ENCODE data around the gene TLR3. TPM values are rescaled to one million over a fixed set of nuclear protein-coding genes. Genes with fewer than 3 reads are reported as not detected.

Gene TLR3
- total RNA-seq, 1 experiment from 2014 or later, result 9.7 TPM

DNA sequence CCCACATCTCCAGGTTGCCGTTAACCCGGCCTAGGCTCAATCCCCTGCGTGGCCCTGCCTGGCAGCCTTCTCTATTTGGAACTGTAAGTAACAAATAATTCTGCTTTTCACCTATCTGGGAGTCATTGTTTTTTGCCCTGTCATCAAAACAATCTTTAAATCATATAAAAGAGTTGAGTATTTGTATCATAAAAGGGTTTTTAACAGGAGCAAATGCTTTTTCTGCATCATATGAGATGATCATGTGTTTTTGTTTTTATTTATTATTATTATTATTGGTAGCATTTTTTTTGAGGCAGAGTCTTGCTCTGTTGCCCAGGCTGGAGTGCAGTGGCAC, 10.0 kb upstream of the TLR3 start:
- H3K9me3 ChIP-seq (ENCODE audit: low read length), result no peaks in the 10 kb centered on the region
- H3K27me3 ChIP-seq (ENCODE audit: low read length), result no peaks in the 10 kb centered on the region
- no peaks in the 10 kb centered on the region for H4K20me1 ChIP-seq (ENCODE audit: insufficient read depth, low read depth, low read length)
- H3K9me2 ChIP-seq (replicated peaks; ENCODE audit: insufficient read depth, low read length), result no peaks in the 10 kb centered on the region
- 0 out of 2 replicates have a peak, but pooled peaks cover 2% of the 10 kb centered on the region for H3K79me2 ChIP-seq (ENCODE audit: low read length)
- H3K36me3 ChIP-seq (ENCODE audit: insufficient read depth, low read length), result no peaks in the 10 kb centered on the region
- no peak overlapping the region; the same call in 1 of the 2 replicates for H2AFZ ChIP-seq (ENCODE audit: low read length)
- peak overlapping the region; percentile 77 for H3K4me2 ChIP-seq (ENCODE audit: low read depth, low read length, poor library complexity, severe bottlenecking)
- peaks cover 40% of the 10 kb centered on the region for H3K4me1 ChIP-seq (ENCODE audit: low read length)
- peak overlapping the region; percentile 57 for H3K27ac ChIP-seq (ENCODE audit: low read length)
- H3K4me3 ChIP-seq (ENCODE audit: low read length), result peak overlapping the region; percentile 66
- H3K9ac ChIP-seq (ENCODE audit: low read length), result peak overlapping the region; percentile 58
- no peak for DNase-seq

- Histone ChIP-seq H3K9ac (ENCODE audit: low read length) (no peak overlapping the region), H3K9me3 (ENCODE audit: low read length) (no peaks in the 10 kb centered on the region), H2AFZ (ENCODE audit: low read length) (no peak overlapping the region), H3K4me3 (ENCODE audit: low read length) (no peak overlapping the region), H3K9me2 (replicated peaks; ENCODE audit: insufficient read depth, low read length) (no peaks in the 10 kb centered on the region), H3K4me2 (ENCODE audit: low read depth, low read length, poor library complexity, severe bottlenecking) (no peak overlapping the region), H3K27me3 (ENCODE audit: low read length) (no peaks in the 10 kb centered on the region), H4K20me1 (ENCODE audit: insufficient read depth, low read depth, low read length) (no peaks in the 10 kb centered on the region), H3K4me1 (ENCODE audit: low read length) (peaks cover 44% of the 10 kb centered on the region), H3K36me3 (ENCODE audit: insufficient read depth, low read length) (no peaks in the 10 kb centered on the region), H3K79me2 (ENCODE audit: low read length) (0 out of 2 replicates have a peak, but pooled peaks cover 2% of the 10 kb centered on the region), H3K27ac (ENCODE audit: low read length) (no peak overlapping the region)
- DNase-seq, result no peak
Measured at GRCh38 chr4:186061921-186062320, 7.0 kb upstream of the TLR3 start.

DNA sequence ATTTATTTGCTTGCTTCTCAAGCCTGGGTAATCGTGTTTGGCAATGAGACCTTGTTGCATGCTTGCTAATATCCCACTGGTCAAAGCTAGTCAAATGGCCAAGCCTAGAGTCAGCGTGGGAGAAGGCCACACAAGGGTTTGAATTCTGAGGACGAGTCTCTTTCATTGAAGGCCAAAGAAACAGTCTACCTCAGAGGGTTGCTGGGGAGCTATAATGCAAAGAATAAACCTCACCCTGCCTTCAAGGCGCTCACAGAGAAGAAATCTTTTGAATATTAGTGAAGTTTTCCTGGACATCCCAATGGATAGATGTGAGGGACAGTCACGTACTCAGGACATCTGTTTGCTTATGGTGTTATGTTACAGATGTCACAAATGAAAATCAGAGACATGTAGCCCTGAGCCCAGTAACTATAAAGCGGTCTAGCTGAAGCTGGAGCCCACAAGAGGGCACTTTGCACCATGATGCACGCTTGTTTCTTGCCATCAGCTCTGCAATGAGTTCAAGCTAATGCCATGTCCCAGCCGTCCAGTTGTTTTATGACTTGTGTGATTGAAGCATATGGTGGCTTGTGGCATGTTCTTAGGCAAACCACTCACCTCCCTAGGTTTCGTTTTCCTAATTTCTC, 1.1 kb upstream of the TLR3 start:
- no peak overlapping the region for H3K4me3 ChIP-seq (ENCODE audit: low read length)
- H3K4me2 ChIP-seq (ENCODE audit: low read depth, low read length, poor library complexity, severe bottlenecking), result peak overlapping the region; percentile 66
- peak; percentile 73 for DNase-seq

DNA sequence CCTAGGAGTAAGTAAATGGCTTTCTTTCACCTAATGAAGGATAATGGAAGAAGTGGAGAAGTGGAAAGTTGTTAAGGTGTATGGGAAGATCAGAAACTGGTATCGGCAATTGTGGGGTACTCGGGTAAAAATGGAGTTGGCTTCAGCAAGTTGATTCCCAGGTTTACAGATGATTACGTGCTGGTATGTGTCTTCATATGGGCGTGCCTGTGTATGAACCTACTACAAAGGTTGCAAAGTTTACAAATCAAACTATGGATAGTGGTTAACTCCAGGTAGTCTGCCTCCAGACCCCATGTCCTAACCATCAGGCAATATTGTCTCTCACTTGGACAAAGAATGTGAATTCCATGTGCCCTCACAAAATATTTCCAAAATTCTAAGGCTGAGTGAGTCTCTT, 773 bp downstream of the TLR3 start:
- Histone ChIP-seq H3K9me2 (replicated peaks; ENCODE audit: insufficient read depth, low read length) (no peaks in the 10 kb centered on the region), H4K20me1 (ENCODE audit: insufficient read depth, low read depth, low read length) (no peaks in the 10 kb centered on the region), H3K27ac (ENCODE audit: low read length) (no peak overlapping the region), H3K79me2 (ENCODE audit: low read length) (no peaks in the 10 kb centered on the region), H3K4me2 (ENCODE audit: low read depth, low read length, poor library complexity, severe bottlenecking) (peak overlapping the region; percentile 66), H3K27me3 (ENCODE audit: low read length) (no peaks in the 10 kb centered on the region), H3K9ac (ENCODE audit: low read length) (no peak overlapping the region), H2AFZ (ENCODE audit: low read length) (no peak overlapping the region), H3K36me3 (ENCODE audit: insufficient read depth, low read length) (no peaks in the 10 kb centered on the region), H3K4me3 (ENCODE audit: low read length) (no peak overlapping the region), H3K9me3 (ENCODE audit: low read length) (no peaks in the 10 kb centered on the region), H3K4me1 (ENCODE audit: low read length) (peaks cover 35% of the 10 kb centered on the region)
- DNase-seq, result no peak

More for the DNA sequence above, 1.1 kb upstream of the TLR3 start:
- Histone ChIP-seq H2AFZ (ENCODE audit: low read length) (no peak overlapping the region), H3K4me1 (ENCODE audit: low read length) (peaks cover 35% of the 10 kb centered on the region), H3K9me2 (replicated peaks; ENCODE audit: insufficient read depth, low read length) (no peaks in the 10 kb centered on the region), H3K9ac (ENCODE audit: low read length) (no peak overlapping the region), H3K27ac (ENCODE audit: low read length) (no peak overlapping the region), H4K20me1 (ENCODE audit: insufficient read depth, low read depth, low read length) (no peaks in the 10 kb centered on the region), H3K9me3 (ENCODE audit: low read length) (no peaks in the 10 kb centered on the region), H3K27me3 (ENCODE audit: low read length) (no peaks in the 10 kb centered on the region), H3K79me2 (ENCODE audit: low read length) (no peaks in the 10 kb centered on the region), H3K36me3 (ENCODE audit: insufficient read depth, low read length) (no peaks in the 10 kb centered on the region)

DNA sequence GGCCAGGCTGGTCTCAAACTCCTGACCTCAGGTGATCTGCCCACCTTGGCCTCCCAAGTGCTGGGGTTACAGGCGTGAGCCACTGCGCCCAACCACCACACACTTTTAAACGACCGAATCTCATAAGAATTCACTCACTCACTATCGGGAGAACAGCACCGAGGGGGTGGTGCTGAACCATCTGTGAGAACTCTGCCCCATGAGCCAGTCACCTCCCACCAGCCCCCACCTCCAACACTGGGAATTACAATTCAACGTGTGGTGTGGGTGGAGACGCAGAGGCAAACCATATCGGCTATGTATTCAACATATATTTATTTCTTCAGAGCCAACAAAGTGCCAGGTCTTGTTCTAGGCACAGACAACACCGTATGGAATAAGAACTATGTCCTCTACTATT, 3.6 kb downstream of the TLR3 start:
- no peak overlapping the region for H3K4me3 ChIP-seq (ENCODE audit: low read length)
- H3K27ac ChIP-seq (ENCODE audit: low read length), result no peak overlapping the region
- H3K27me3 ChIP-seq (ENCODE audit: low read length), result no peaks in the 10 kb centered on the region
- no peaks in the 10 kb centered on the region for H4K20me1 ChIP-seq (ENCODE audit: insufficient read depth, low read depth, low read length)
- H3K4me2 ChIP-seq (ENCODE audit: low read depth, low read length, poor library complexity, severe bottlenecking), result no peak overlapping the region
- H2AFZ ChIP-seq (ENCODE audit: low read length), result no peak overlapping the region
- no peaks in the 10 kb centered on the region for H3K9me3 ChIP-seq (ENCODE audit: low read length)
- no peak overlapping the region for H3K9ac ChIP-seq (ENCODE audit: low read length)
- peaks cover 25% of the 10 kb centered on the region for H3K4me1 ChIP-seq (ENCODE audit: low read length)
- H3K36me3 ChIP-seq (ENCODE audit: insufficient read depth, low read length), result no peaks in the 10 kb centered on the region
- no peaks in the 10 kb centered on the region for H3K79me2 ChIP-seq (ENCODE audit: low read length)
- DNase-seq, result no peak
- no peaks in the 10 kb centered on the region for H3K9me2 ChIP-seq (replicated peaks; ENCODE audit: insufficient read depth, low read length)

DNA sequence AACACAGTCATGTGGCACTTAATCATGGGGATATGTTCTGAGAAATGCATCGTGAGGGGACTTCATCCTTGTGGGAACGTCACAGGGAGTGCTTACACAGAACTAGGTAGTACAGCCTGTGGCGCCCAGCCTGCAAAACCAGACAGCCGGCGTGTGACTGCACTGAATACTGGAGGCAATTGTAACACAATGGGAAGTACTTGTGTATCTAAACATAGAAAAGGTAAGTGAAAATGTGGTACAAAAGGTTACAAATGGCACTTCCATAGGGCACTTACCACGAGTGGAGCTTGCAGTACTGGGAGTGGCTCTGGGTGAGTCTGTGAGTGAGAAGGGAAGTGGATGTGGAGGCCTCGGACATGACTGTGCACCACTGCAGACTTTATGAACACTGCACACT, 5.2 kb downstream of the TLR3 start:
- H3K9me3 ChIP-seq (ENCODE audit: low read length), result no peaks in the 10 kb centered on the region
- no peak overlapping the region for H3K4me3 ChIP-seq (ENCODE audit: low read length)
- H3K36me3 ChIP-seq (ENCODE audit: insufficient read depth, low read length), result no peaks in the 10 kb centered on the region
- no peak overlapping the region for H3K9ac ChIP-seq (ENCODE audit: low read length)
- H3K4me1 ChIP-seq (ENCODE audit: low read length), result peaks cover 9% of the 10 kb centered on the region
- no peak for DNase-seq
- no peak overlapping the region for H3K4me2 ChIP-seq (ENCODE audit: low read depth, low read length, poor library complexity, severe bottlenecking)
- H2AFZ ChIP-seq (ENCODE audit: low read length), result no peak overlapping the region
- H3K27me3 ChIP-seq (ENCODE audit: low read length), result no peaks in the 10 kb centered on the region
- no peaks in the 10 kb centered on the region for H3K9me2 ChIP-seq (replicated peaks; ENCODE audit: insufficient read depth, low read length)
- H4K20me1 ChIP-seq (ENCODE audit: insufficient read depth, low read depth, low read length), result no peaks in the 10 kb centered on the region
- no peaks in the 10 kb centered on the region for H3K79me2 ChIP-seq (ENCODE audit: low read length)
- no peak overlapping the region for H3K27ac ChIP-seq (ENCODE audit: low read length)

DNA sequence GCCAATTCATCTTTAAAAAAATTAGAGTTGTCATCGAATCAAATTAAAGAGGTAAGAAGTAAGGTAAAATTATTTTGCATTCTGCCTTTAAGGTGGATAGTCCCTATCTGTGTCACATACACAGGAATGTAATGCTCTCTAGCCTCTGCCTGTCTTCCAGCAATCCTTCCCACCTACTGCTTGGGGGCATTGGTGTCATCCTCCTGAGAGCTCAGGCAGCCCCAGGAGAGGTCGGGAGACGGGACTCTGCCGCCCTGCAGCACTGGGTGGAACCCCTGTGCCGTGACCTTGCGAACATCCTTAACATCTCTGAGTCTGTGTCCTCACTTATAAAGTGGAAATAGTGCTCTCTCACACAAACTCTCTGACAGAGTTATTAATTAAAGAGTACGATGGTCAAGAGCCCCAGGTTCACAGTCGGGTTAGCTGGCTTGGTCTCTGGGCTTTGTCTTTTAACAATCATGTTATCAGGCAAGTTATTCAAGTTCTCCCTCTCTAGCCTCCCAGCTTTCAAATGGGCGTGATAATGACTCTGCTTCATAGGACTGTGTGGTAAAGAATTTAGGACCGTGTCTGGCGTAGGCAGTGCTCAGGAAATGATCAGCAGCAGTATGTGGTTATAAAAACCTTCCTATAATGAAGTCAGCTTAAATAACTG, 10.2 kb downstream of the TLR3 start:
- Histone ChIP-seq H3K9ac (ENCODE audit: low read length) (no peak overlapping the region), H4K20me1 (ENCODE audit: insufficient read depth, low read depth, low read length) (no peaks in the 10 kb centered on the region), H3K9me2 (replicated peaks; ENCODE audit: insufficient read depth, low read length) (no peaks in the 10 kb centered on the region), H3K4me2 (ENCODE audit: low read depth, low read length, poor library complexity, severe bottlenecking) (no peak overlapping the region), H3K27me3 (ENCODE audit: low read length) (no peaks in the 10 kb centered on the region), H3K27ac (ENCODE audit: low read length) (no peak overlapping the region), H3K4me1 (ENCODE audit: low read length) (peaks cover 3% of the 10 kb centered on the region; the same call in 1 of the 2 replicates), H3K79me2 (ENCODE audit: low read length) (no peaks in the 10 kb centered on the region), H2AFZ (ENCODE audit: low read length) (no peak overlapping the region), H3K9me3 (ENCODE audit: low read length) (no peaks in the 10 kb centered on the region), H3K4me3 (ENCODE audit: low read length) (no peak overlapping the region), H3K36me3 (ENCODE audit: insufficient read depth, low read length) (no peaks in the 10 kb centered on the region)
- DNase-seq, result no peak

GRCh38 chr4:186079694-186080093, 10.7 kb downstream of the TLR3 start:
- H3K4me1 ChIP-seq (ENCODE audit: low read length), result peaks cover 3% of the 10 kb centered on the region; the same call in 1 of the 2 replicates
- no peak overlapping the region for H2AFZ ChIP-seq (ENCODE audit: low read length)
- H3K79me2 ChIP-seq (ENCODE audit: low read length), result no peaks in the 10 kb centered on the region
- no peaks in the 10 kb centered on the region for H3K27me3 ChIP-seq (ENCODE audit: low read length)
- no peak overlapping the region for H3K4me2 ChIP-seq (ENCODE audit: low read depth, low read length, poor library complexity, severe bottlenecking)
- H3K36me3 ChIP-seq (ENCODE audit: insufficient read depth, low read length), result no peaks in the 10 kb centered on the region
- no peak overlapping the region for H3K4me3 ChIP-seq (ENCODE audit: low read length)
- no peak overlapping the region for H3K27ac ChIP-seq (ENCODE audit: low read length)
- H3K9me2 ChIP-seq (replicated peaks; ENCODE audit: insufficient read depth, low read length), result no peaks in the 10 kb centered on the region
- no peak for DNase-seq
- H3K9me3 ChIP-seq (ENCODE audit: low read length), result no peaks in the 10 kb centered on the region
- H4K20me1 ChIP-seq (ENCODE audit: insufficient read depth, low read depth, low read length), result no peaks in the 10 kb centered on the region
- H3K9ac ChIP-seq (ENCODE audit: low read length), result no peak overlapping the region
